HepG2 (cell line): ENCODE data around the gene PLEKHH3. TPM values are rescaled to one million over a fixed set of nuclear protein-coding genes. Genes with fewer than 3 reads are reported as not detected.

Experiments used
- ARHGAP35 ChIP-seq: sonication (generic); formaldehyde crosslinking; IDR thresholded peaks from 2 replicates; pipeline ENCODE4 v1.9.0; 2022; ENCODE audit warnings: mild to moderate bottlenecking, inconsistent platforms, moderate library complexity, missing genetic modification reagents, borderline replicate concordance
- ATF1 ChIP-seq: IDR thresholded peaks from 2 replicates; pipeline ENCODE4 v1.6.1; 2016; ENCODE audit warnings: mild to moderate bottlenecking, control low read depth
- CCDC6 ChIP-seq: sonication (generic); formaldehyde crosslinking; IDR thresholded peaks from 2 replicates; pipeline ENCODE4 v1.8.1; 2022; ENCODE audit warnings: mild to moderate bottlenecking, missing genetic modification reagents, moderate library complexity
- ESRRA ChIP-seq: sonication (generic); formaldehyde crosslinking; IDR thresholded peaks from 2 replicates; pipeline ENCODE4 v1.5.1; 2020; ENCODE audit warnings: mild to moderate bottlenecking, low read depth, missing genetic modification reagents
- KDM1A ChIP-seq: IDR thresholded peaks from 2 replicates; pipeline ENCODE4 v1.6.1; 2016; ENCODE audit warnings: missing compliant biosample characterization
- MBNL3 ChIP-seq: fragments of 250-450 bp; sonication (Bioruptor Pico); conservative IDR thresholded peaks from 2 replicates; pipeline ENCODE4 v1.8.0; 2022; ENCODE audit warnings: mild to moderate bottlenecking, inconsistent platforms
- MTF2 ChIP-seq: sonication (generic); formaldehyde crosslinking; IDR thresholded peaks from 2 replicates; pipeline ENCODE4 v1.5.0; 2020; ENCODE audit warnings: missing genetic modification reagents, borderline replicate concordance
- TBP ChIP-seq: sonication (generic); formaldehyde crosslinking; IDR thresholded peaks from 2 replicates; pipeline ENCODE4 v1.5.0; 2020; ENCODE audit warnings: missing genetic modification reagents
- TOE1 ChIP-seq: sonication (generic); formaldehyde crosslinking; IDR thresholded peaks from 2 replicates; pipeline ENCODE4 v1.4.0; 2020; ENCODE audit warnings: mild to moderate bottlenecking, missing genetic modification reagents
- TP53 ChIP-seq: sonication (generic); formaldehyde crosslinking; conservative IDR thresholded peaks from 2 replicates; pipeline ENCODE4 v1.4.0; 2020; ENCODE audit warnings: missing genetic modification reagents
- ZBTB8A ChIP-seq: sonication (generic); formaldehyde crosslinking; IDR thresholded peaks from 2 replicates; pipeline ENCODE4 v1.4.0; 2020; ENCODE audit warnings: mild to moderate bottlenecking, low read depth, missing genetic modification reagents, borderline replicate concordance
- ZFP36 ChIP-seq: fragments of 150-350 bp; IDR thresholded peaks from 2 replicates; pipeline ENCODE4 v1.6.1; 2018; ENCODE audit warnings: borderline replicate concordance, low read length, low read depth; ENCODE audit not compliant: partially characterized antibody
- ZFP41 ChIP-seq: sonication (generic); formaldehyde crosslinking; IDR thresholded peaks from 2 replicates; pipeline ENCODE4 v1.4.0; 2020; ENCODE audit warnings: mild to moderate bottlenecking, missing genetic modification reagents, borderline replicate concordance
- ZNF30 ChIP-seq: sonication (generic); formaldehyde crosslinking; IDR thresholded peaks from 2 replicates; pipeline ENCODE4 v1.5.0; 2020; ENCODE audit warnings: mild to moderate bottlenecking, missing genetic modification reagents
- ZNF619 ChIP-seq: sonication (generic); formaldehyde crosslinking; IDR thresholded peaks from 2 replicates; pipeline ENCODE4 v1.4.0; 2020; ENCODE audit warnings: mild to moderate bottlenecking, missing genetic modification reagents
- polyA plus RNA-seq, 8 experiments: library from polyadenylated mRNA; depleted of rRNA in 3 of 8; stranded (reverse) in 7 of 8; unstranded in 1 of 8; fragments of >200 nt; fragmentation: Illumina TruSeq in 4 of 8; extraction: Trizol in 4 of 8; gene quantifications; 2 replicates each; pipeline versions ENCODE4 v1.2.1 to v1.2.3, GENCODE V29; 2011 to 2016; ENCODE audit warnings: low read depth in 4 of 8, missing spikeins in 1 of 8, mixed read lengths in 1 of 8; ENCODE audit not compliant: insufficient read depth in 1 of 8
- total RNA-seq, 5 experiments: library from RNA; depleted of rRNA; stranded (reverse); fragments of >200 nt; fragmentation: Illumina TruSeq; extraction: Trizol; gene quantifications; 2 replicates each; pipeline ENCODE4 v1.2.3, GENCODE V29; 2016; ENCODE audit warnings: low read depth in 1 of 5
- TF ChIP-seq, protein P1 (sequence below): sonication (generic); formaldehyde crosslinking; IDR thresholded peaks from 2 replicates; pipeline ENCODE4 v1.5.1; 2020; ENCODE audit warnings: mild to moderate bottlenecking, moderate library complexity, missing genetic modification reagents
- TF ChIP-seq, protein P2 (sequence below), 2 experiments: fragments of 450-650 bp in 1 of 2; sonication (generic) in 1 of 2; formaldehyde crosslinking; IDR thresholded peaks; 2 replicates each; pipeline versions ENCODE4 v1.5.0 to v1.8.0; 2020 to 2022; ENCODE audit warnings: mild to moderate bottlenecking in 1 of 2, missing genetic modification reagents in 1 of 2
- TF ChIP-seq, protein P3 (sequence below): sonication (generic); formaldehyde crosslinking; conservative IDR thresholded peaks from 2 replicates; pipeline ENCODE4 v1.8.1; 2023; ENCODE audit warnings: missing genetic modification reagents
- TF ChIP-seq, protein P4 (sequence below): sonication (generic); formaldehyde crosslinking; conservative IDR thresholded peaks from 2 replicates; pipeline ENCODE4 v1.4.0; 2020; ENCODE audit warnings: missing genetic modification reagents
- TF ChIP-seq, protein P5 (sequence below): sonication (generic); formaldehyde crosslinking; IDR thresholded peaks from 2 replicates; pipeline ENCODE4 v1.9.0; 2021; ENCODE audit warnings: missing genetic modification reagents, borderline replicate concordance
- TF ChIP-seq, protein P6 (sequence below): sonication (generic); formaldehyde crosslinking; IDR thresholded peaks from 2 replicates; pipeline ENCODE4 v1.5.1; 2020; ENCODE audit warnings: mild to moderate bottlenecking, missing genetic modification reagents, moderate library complexity

PLEKHH3 gene
- total and polyA plus RNA-seq, 2 of the 13 experiments (the other 11 are each of a cell fraction or from before 2014, with no cell fraction given), result 6.0 to 19.9 TPM

DNA sequence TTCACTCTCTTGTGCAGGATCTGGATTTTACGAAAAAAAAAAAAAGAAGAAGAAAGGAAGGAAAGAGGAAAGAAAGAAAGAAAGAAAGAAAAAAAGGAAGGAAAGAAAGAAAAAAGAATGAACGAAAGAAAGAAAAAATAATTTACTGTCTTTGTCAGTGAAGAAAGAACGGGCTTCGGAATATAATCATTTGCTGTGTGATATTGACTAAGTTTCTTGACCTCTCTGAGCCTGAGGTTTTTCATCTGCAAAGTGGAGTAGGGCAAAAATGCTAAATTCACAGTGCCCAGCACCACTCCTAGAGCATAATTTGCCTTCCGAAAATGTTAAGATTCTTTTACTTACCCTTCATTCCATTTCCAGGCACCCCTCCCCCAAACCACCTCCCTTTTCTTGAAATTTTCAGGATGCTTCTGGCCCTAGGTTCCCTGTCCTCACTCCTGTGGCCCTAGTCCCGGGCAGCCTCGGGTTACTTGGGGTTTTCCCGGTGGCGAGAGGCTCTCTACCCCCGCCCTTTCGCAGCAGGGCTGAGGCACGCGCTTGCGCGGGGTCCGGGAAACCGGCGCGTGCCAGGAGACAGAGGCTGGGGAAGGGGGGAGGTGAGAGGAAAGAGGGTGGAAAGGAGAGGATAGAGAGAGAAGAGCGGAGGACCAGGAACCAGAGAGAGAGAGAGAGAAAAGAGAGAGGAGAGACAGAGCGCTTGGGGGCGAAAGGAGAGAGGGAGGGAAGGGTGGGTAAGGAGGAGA, 5.4 kb upstream of the PLEKHH3 start, which contains the start of gene CNTNAP1 (continued):
- TF ChIP-seq, protein P1, sequence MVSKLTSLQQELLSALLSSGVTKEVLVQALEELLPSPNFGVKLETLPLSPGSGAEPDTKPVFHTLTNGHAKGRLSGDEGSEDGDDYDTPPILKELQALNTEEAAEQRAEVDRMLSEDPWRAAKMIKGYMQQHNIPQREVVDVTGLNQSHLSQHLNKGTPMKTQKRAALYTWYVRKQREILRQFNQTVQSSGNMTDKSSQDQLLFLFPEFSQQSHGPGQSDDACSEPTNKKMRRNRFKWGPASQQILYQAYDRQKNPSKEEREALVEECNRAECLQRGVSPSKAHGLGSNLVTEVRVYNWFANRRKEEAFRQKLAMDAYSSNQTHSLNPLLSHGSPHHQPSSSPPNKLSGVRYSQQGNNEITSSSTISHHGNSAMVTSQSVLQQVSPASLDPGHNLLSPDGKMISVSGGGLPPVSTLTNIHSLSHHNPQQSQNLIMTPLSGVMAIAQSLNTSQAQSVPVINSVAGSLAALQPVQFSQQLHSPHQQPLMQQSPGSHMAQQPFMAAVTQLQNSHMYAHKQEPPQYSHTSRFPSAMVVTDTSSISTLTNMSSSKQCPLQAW, result peak; percentile 76
- 0 out of 2 replicates have a peak, but pooled peaks have one; percentile 39 for TF ChIP-seq ZFP41
- TF ChIP-seq ESRRA (CRISPR knock-in tag), result no peak
- no peak; the same call in 1 of the 2 replicates for TF ChIP-seq ARHGAP35 (CRISPR knock-in tag)
- no peak for TF ChIP-seq ZBTB8A (CRISPR knock-in tag)
- TF ChIP-seq ATF1, result no peak
- TF ChIP-seq, protein P2, sequence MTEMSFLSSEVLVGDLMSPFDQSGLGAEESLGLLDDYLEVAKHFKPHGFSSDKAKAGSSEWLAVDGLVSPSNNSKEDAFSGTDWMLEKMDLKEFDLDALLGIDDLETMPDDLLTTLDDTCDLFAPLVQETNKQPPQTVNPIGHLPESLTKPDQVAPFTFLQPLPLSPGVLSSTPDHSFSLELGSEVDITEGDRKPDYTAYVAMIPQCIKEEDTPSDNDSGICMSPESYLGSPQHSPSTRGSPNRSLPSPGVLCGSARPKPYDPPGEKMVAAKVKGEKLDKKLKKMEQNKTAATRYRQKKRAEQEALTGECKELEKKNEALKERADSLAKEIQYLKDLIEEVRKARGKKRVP (CRISPR knock-in tag; IDR thresholded peaks at IDR 0.05), result peak in 1 of 2 experiments; percentile 70; a peak in 2 of 4 replicates
- TF ChIP-seq TBP (CRISPR knock-in tag), result no peak
- no peak for TF ChIP-seq TOE1 (CRISPR knock-in tag)
- no peak for TF ChIP-seq MTF2 (CRISPR knock-in tag)
- TF ChIP-seq MBNL3 (CRISPR knock-in tag), result no peak
- TF ChIP-seq ZFP36, result peak; percentile 62
- TF ChIP-seq, protein P3, sequence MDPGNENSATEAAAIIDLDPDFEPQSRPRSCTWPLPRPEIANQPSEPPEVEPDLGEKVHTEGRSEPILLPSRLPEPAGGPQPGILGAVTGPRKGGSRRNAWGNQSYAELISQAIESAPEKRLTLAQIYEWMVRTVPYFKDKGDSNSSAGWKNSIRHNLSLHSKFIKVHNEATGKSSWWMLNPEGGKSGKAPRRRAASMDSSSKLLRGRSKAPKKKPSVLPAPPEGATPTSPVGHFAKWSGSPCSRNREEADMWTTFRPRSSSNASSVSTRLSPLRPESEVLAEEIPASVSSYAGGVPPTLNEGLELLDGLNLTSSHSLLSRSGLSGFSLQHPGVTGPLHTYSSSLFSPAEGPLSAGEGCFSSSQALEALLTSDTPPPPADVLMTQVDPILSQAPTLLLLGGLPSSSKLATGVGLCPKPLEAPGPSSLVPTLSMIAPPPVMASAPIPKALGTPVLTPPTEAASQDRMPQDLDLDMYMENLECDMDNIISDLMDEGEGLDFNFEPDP (CRISPR knock-in tag), result 0 out of 2 replicates have a peak, but pooled peaks have one; percentile 32
- 0 out of 2 replicates have a peak, but pooled peaks have one; percentile 17 for TF ChIP-seq ZNF619 (CRISPR knock-in tag)
- TF ChIP-seq, protein P4, sequence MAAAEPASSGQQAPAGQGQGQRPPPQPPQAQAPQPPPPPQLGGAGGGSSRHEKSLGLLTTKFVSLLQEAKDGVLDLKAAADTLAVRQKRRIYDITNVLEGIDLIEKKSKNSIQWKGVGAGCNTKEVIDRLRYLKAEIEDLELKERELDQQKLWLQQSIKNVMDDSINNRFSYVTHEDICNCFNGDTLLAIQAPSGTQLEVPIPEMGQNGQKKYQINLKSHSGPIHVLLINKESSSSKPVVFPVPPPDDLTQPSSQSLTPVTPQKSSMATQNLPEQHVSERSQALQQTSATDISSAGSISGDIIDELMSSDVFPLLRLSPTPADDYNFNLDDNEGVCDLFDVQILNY (CRISPR knock-in tag), result no peak
- no peak; the same call in 1 of the 2 replicates for TF ChIP-seq KDM1A (CRISPR knock-in tag)
- TF ChIP-seq, protein P5, sequence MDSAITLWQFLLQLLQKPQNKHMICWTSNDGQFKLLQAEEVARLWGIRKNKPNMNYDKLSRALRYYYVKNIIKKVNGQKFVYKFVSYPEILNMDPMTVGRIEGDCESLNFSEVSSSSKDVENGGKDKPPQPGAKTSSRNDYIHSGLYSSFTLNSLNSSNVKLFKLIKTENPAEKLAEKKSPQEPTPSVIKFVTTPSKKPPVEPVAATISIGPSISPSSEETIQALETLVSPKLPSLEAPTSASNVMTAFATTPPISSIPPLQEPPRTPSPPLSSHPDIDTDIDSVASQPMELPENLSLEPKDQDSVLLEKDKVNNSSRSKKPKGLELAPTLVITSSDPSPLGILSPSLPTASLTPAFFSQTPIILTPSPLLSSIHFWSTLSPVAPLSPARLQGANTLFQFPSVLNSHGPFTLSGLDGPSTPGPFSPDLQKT (CRISPR knock-in tag), result no peak
- no peak for TF ChIP-seq TP53
- TF ChIP-seq, protein P6, sequence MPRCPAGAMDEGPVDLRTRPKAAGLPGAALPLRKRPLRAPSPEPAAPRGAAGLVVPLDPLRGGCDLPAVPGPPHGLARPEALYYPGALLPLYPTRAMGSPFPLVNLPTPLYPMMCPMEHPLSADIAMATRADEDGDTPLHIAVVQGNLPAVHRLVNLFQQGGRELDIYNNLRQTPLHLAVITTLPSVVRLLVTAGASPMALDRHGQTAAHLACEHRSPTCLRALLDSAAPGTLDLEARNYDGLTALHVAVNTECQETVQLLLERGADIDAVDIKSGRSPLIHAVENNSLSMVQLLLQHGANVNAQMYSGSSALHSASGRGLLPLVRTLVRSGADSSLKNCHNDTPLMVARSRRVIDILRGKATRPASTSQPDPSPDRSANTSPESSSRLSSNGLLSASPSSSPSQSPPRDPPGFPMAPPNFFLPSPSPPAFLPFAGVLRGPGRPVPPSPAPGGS (CRISPR knock-in tag), result peak; percentile 78
- peak; percentile 58; the same call in 1 of the 2 replicates for TF ChIP-seq CCDC6 (CRISPR knock-in tag)
- TF ChIP-seq ZNF30, result no peak
